HG03064 (cell line): ENCODE results near the gene PPP1R3G.

Experiments
- ATAC-seq: cut with Tn5 transposase; IDR thresholded peaks from one replicate; pipeline ENCODE4 v1.9.1; 2021; ENCODE audit warnings: low read depth; ENCODE audit not compliant: unreplicated experiment

The PPP1R3G gene

GRCh38 chr6:5135788-5136376, 50.7 kb downstream of the PPP1R3G start:
- ATAC-seq: no peak

GRCh38 chr6:5136851-5137250, 51.7 kb downstream of the PPP1R3G start:
- no peak for ATAC-seq
